HuH-7 (cell line): Measurements from ENCODE around the gene SLC16A10.

ENCODE experiments used
- DNase-seq: peaks from one replicate; pipeline ENCODE4 v3.0.0; 2011; ENCODE audit warnings: low spot score

SLC16A10 gene

DNA sequence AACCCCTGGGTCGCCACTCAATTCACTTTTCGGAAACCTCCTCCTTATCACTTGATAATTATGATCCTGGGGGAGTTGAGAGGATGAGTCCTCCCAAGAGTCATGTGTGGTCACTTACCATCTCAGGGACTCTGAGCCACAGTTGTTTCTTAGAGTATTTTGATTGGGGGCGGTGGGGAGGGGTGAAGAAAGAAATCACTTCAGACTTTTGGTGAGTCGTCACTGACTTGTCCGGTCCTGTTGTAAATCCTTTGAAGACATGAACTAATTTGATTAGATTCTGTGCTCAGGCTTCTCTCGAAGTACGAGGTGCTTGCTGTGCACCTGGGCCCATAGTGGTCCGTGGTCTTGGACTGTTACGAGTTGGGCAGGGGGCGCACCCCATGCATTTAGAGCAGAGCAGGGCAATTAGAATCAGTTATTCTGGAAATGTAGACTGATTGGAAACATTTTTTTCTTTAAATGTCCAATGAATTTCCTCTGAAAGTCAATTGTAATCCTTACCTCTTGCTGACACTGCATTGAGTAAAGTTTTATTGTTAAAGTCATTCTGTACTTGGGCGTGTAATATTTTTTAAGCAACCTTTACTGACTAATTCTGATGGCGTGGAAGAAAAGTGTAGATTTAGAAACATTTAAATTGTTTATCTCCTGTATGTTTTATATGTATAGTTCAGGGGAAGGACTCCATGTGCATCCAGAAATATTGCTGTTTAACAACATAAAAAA is 173.4 kb downstream of the SLC16A10 start:
- no peak for DNase-seq

DNA sequence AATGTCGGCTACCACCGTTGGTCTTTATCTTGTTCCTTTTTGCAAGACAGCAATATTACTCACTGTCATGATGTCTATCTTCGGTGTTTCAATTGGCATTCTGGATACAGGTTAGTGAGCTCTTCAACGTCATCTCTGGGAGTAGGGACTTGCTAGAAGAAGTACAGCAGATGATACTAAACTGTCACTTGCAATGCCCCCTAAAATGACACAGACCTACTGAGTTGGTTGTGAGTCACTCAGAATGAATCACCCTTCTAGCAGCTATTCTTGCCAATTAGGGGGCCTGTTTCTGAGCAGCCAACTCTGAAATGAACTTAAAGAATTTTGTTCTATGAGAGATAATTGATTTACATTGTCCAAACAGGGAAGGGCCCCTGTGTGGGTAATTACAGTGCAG is 176.5 kb downstream of the SLC16A10 start:
- no peak for DNase-seq

DNA sequence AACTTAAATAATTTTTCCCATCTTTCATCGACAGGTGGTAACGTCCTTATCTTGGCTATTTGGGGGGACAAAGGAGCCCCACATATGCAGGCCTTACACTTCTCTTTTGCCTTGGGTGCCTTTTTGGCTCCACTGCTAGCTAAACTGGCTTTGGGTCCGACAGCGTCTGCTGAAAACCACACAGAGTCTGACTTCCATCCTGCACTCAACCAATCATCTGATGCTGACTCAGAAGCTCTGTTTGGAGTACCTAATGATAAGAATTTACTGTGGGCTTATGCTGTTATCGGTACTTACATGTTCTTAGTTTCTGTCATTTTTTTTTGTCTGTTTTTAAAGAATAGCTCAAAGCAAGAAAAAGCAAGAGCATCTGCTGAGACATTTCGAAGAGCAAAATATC is 178.5 kb downstream of the SLC16A10 start:
- DNase-seq = no peak

DNA sequence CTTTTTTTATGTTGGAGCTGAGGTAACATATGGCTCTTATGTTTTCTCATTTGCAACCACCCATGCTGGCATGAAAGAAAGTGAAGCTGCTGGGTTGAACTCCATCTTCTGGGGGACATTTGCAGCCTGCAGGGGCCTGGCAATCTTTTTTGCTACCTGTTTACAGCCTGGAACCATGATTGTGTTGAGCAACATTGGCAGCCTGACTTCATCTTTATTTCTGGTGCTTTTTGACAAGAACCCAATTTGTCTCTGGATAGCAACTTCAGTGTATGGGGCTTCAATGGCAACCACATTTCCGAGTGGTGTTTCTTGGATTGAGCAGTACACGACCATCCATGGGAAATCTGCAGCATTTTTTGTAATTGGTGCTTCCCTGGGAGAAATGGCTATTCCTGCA is 179.0 kb downstream of the SLC16A10 start:
- no peak for DNase-seq

DNA sequence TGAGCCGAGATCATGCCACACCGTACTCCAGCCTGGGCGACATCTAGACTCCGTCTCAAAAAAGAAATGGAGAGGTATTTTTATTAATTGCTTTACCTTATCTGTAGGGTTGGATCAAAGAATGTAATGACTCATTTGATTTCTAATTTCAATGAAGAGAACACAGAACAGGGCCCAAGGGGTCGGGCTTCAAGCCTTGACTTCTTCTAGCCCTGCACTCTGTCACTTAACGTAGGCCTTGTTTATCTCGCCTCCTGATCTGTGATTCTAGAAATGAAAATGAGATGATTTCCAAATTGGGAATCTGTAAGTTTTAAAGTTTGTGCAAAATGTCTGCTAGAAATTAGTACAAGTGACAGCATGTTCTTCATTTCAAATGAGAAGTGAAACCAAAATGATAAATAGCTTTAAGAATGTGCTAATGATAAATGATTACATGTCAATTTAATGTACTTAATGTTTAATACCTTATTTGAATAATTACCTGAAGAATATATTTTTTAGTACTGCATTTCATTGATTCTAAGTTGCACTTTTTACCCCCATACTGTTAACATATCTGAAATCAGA is 180.5 kb downstream of the SLC16A10 start:
- DNase-seq = no peak

DNA sequence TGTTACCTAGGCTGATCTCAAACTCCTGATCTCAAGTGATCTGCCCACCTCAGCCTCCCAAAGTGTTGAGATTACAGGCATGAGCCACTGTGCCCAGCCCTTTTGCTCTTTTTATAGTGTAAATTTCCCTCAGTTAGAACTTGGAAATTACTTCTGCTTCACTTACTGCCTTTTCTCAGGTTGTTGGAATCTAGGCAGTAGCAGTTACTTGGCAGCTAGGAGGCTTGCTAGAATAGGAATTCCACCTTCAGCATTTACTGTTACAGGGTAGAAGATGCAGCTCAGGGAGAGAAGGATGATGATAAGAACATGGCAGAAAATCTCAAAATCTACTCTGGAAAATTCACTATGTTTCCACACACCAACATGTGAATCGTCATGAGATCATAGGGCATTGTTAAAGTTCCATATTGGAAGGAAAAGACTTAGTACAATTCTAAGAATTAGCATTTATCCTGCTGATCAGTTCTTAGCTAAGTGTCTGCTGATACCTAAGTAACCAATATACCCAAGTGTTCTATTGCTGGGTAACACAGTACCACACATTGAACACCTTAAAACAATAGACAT is 182.2 kb downstream of the SLC16A10 start:
- no peak for DNase-seq

DNA sequence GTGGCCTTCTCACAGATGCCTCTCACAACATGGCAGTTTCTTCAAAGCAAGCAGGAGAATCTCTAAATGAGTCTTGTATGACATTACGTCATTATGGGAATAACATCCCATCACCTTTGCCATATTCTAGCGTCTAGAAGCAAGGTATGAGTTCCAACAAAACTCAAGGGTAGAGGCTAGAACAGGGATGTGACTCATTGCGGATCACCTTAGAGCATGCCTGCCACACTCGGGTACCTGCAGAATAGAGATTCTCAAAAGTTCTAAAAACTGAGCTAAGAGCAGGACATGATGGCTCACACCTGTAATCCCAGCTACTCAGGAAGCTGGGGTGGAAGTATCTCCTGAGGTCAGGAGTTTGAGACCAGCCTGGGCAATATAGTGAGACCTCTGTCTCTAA is 182.8 kb downstream of the SLC16A10 start:
- no peak for DNase-seq

DNA sequence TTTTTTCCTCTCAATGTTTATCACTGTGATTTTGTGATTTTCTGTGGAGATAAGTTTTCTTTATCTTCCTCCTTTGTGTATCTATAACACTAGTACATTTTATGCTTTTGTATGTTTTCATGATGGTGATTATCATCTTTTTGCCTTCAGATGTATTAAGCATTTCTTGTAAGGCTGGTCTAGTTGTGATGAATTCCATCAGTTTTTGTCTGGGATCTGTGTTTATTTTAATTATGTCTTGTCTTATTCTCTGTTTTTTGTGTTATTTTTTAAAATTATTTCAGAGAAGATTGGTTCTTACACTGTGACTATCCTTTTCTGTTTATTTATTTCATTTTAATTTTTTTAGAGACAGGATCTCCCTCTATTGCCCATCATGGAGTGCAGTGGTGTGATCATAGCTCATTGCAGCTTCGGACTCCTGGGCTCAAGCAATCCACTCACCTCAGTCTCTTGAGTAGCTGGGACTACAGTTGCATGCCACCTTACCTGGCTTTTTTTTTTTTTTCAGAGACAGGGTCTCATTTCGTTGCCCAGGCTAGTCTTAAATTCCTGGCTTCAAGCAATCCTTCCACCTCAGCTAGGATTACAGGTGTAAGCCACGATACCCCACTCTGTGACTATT is 187.4 kb downstream of the SLC16A10 start:
- no peak for DNase-seq

DNA sequence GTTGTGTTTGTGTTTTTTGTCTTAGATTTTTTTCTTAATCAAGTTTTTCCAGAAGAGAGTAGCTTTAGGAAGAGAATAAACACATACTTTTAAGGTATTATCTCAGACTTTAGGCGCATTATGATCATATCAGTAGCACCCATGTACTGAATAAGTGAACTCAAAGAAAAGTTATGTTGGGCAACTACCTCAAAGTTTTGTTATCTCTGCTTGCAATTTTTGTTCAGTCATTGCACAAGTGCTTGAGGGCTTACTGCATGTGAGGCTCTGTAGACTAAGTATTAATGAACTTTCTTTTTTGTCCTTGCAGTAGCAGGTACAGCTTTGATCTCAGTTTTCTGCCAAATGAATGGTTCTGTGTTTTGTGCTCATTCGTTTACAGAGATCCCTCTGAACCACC is 189.0 kb downstream of the SLC16A10 start:
- DNase-seq = no peak

DNA sequence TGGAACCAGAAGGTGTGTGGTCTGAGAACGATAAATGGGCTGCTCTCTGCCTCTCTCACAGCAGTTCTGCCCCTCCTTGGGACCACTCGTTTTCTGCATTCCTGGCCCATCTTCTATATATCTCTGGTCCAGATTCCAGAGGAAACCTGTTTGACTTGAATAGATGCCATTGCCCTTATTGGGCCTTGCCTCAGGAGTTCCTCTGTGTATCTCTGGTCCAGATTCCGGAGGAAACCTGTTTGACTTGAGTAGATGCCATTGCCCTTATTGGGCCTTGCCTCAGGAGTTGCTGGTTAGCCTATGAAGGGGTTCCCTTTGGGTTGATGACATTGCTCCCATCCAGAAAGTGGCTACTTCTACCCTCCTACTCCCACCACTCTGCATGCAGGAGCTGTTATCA is 189.4 kb downstream of the SLC16A10 start:
- no peak for DNase-seq

DNA sequence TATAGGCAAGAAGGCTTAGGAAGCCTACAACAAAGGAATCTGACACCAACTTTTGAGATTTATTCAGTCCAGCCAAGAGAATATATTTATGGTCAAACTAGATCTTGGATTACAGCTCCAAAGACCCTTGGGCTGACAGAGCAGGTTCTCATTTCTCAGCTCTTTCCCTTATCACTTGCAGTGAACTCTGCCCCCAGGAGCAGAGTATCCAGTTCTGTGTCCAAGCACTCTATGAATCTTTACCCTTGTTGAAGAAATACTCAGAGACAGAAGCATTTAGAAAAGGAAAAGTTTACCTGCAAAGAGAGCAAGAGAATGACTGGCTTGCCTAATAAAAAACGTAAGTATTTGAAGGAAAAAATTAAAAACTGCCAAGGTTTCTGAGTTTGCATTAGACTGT is 190.5 kb downstream of the SLC16A10 start:
- no peak for DNase-seq

DNA sequence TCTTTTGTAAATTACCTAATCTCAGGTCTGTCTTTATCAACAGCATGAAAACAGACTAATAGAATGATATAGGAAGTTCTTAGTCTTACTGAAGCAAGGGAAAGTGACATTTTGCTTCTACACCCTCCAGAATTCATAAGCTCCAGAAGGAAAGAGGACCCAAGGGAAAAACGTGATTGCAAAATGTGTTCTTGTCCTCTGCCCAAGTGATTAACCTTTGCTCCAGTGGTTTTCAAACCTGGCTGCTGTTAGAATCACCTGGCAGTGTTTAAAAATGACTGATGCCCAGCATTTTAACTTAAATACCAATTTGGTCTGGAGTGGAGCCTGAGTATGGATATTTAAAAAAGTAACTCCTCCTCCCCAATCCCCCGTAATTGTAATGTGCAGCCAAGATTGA is 191.4 kb downstream of the SLC16A10 start:
- DNase-seq = no peak

DNA sequence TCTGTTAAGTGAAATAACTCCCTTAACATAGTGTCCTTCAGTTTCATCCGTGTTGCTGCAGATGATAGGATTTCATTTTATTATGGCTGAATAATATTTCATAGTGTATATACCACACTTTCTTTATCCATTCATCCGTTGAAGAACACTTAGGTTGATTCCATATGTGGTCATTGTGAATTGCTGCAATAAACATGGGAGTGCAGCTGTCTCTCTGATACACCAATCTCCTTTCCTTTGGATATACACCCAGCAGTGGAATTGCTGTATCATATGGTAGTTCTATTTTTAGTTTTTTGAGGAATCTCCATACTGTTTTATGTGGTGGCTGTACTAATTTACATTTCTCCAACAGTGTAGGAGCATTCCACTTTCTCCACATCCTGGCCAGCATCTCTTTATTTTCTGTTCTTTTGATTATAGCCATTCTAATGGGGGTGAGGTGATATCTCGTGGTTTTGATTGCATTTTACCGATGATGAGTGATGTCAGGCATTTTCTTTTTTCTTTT is 193.2 kb downstream of the SLC16A10 start:
- DNase-seq = no peak
